HG03342 (cell line): ENCODE measurements around the gene ALPK1.
A peak's percentile ranks its signal among the peaks of the same experiment; 100 is the strongest.
"Not testable (repeated sequence)": the region's sequence is repeated elsewhere in the genome, so short reads cannot be mapped to it uniquely, and the experiment has no call there.

Source experiments
- ATAC-seq: cut with Tn5 transposase; IDR thresholded peaks from one replicate; pipeline ENCODE4 v1.9.1; 2021; ENCODE audit warnings: mild to moderate bottlenecking, moderate library complexity; ENCODE audit not compliant: unreplicated experiment

ALPK1 gene

DNA sequence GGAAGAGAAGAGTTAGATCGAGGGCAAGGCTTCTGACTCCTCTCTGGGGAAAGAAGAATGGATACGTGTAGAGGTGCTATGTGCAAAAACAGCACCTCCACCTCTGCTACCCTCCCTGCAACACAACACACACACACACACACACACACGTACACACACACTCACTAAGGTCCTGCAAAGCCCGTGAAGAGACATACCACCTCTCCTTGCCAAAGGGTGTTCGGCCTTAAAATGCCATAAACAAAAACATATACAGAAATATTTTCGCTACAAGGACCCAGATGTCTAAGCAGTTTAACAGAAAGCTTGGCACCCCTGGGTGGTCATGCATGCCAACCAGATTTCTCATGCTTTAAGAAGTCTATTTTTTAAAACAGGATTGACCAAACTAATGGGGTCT lies 13.0 kb upstream of the ALPK1 start:
- ATAC-seq, result no peak

DNA sequence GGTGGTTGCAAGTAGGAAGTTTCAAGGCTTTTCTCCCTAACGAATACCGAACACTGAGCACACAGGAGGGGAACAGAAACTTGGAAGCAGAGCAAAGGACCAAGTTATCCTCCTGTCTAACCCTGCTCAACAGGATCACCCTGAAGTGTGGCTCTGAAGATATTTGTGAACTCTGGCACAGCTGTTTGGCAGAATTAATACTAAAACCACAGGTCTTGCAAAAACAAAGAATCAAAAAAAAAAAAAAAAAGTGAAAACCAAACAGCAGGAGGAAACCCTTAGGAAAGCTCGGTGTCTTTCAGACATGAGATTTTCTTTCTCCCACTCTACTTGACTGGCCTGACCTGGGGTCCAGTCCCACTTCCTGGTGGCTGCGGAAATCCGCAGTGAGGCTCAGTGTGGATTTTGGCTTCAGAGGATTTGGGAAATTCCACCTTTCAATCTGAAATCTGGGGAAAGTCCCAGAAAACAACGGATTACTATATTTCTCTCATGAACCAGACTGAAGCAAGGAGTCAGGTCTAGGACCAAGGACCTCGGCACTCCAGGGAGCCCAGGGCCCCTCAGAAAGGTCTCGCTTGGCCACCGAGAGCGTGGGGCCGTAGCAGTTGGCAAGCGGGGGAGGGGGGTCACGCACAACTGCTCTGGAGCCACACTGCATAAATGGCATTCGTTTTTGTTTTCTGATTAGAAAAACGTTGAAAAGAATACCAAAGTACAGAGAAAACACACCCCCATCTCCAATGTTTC lies 12.3 kb upstream of the ALPK1 start:
- ATAC-seq, result no peak

DNA sequence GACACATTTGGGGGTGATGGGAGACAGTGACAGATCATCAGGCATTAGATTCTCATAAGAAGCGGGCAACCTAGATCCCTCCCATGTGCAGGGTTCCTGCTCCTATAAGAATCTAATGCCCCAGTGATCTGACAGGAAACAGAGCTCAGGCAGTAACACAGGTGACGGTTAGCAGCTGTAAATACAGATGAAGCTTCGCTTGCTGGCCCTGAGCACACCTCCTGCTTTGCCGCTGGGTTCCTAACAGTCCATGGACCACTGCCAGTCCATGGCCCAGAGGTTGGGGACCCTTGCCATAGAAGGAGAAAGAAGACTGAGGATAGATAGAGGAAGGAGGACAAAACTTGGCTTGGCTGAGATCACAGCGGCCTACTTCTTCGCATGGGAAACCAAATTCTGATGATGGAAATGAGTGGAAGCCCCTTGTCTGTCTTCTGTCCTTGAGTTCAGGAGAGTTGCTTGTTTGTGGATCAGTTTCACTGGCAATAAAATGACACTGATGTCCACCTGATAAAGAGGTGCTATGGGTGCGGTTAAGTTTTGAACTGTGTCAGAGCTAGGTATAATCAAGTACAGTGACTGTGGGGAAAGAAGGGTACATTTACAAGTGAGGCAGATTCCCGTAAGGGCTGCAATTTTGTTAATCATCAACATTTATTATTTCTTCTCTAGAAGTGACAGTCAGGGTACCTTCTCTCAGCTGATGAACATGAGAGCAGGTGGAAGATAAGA lies 9.7 kb upstream of the ALPK1 start:
- ATAC-seq, result peak; percentile 27

DNA sequence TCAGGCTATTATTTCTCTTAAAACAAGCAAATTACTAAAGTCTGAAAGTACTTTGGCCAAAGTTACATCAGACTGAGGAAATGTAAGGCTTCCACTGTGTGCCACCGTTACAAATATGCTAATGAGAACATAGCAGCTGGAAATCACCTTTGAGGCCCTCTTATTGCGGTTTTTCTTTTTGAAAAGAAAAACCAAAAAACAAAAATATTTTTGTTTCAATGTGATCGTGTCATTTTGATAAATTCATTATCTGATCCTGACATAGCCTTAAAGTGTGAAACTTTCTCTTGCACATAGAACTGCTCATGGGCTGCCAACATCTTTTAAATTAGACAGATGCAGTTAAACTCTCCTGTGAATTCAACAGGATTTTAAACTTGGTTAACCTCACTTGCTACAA lies 8.7 kb upstream of the ALPK1 start:
- ATAC-seq, result peak; percentile 25

DNA sequence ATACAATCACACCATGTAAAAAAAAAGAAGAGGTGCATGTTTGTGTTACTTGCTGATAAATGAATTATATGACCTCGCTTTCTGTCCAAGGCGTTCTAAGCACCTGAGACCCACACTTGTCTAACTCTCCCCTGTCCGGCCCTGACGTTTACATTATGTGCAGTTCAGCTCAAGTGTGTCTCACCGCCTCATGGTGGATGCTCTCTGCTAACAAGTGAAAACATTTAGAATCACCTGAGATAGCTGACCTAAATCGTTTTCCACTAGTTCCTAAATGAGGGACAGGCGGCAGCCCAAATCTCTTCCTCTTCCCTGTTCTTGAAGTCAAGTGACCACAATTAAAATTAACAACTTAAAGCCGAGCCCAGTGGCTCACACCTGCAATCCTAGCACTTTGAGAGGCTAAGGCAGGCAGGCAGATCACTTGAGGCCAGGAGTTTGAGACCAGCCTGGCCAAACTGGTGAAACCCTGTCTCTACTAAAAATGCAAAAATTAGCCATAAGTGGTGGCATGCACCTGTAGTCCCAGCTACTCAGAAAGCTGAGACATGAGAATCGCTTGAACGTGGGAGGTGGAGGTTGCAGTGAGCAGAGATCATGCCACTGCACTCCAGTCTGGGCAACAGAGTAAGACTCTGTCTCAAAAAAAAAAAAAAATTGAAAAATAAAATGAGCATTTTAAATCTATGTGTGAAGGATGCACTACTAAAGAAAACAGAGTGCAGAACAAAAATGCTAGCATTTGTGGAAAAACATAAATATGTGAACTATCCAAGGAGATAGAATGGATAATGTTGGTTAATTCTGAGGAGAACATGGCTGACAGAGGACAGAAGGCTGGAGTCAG lies 7.5 kb upstream of the ALPK1 start:
- no peak for ATAC-seq

DNA sequence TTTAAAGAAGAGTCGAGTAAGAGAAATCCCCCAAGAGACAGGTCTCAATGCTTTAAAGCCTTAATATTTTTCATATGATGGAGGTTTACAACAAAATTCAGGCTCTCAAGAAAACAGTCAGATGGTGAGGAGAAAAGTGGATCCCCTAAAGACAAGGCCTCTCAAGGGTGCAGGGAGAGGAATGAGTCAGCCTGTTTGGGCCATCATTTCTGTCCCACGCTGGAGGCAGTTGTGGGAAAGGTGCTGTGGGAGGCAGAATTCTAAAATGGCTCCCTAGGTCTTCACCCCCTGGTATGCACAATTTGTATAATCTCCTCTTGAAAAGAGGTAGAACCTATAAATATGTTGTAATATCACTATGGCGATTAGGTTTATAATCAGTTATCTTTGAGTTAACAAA lies 6.8 kb upstream of the ALPK1 start:
- ATAC-seq, result peak; percentile 18

DNA sequence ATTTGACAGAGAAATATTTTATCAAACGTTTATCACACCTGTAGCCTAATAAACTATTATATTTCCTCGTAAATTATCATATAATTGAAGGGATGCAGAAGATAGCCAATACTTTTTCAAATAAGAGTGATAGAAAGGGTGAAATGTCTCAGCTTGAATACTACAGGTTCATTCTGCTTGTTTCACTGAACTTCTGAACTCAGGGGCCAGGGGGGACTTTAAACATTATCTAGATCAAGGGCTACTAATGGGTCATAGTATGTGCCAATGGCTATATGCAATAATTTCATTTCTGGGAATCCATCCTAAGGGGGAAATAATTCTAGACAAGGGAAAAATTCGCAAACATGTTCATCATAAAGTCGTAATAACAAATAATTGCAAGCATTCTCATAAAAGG lies 2.6 kb downstream of the ALPK1 start:
- ATAC-seq, result no peak

DNA sequence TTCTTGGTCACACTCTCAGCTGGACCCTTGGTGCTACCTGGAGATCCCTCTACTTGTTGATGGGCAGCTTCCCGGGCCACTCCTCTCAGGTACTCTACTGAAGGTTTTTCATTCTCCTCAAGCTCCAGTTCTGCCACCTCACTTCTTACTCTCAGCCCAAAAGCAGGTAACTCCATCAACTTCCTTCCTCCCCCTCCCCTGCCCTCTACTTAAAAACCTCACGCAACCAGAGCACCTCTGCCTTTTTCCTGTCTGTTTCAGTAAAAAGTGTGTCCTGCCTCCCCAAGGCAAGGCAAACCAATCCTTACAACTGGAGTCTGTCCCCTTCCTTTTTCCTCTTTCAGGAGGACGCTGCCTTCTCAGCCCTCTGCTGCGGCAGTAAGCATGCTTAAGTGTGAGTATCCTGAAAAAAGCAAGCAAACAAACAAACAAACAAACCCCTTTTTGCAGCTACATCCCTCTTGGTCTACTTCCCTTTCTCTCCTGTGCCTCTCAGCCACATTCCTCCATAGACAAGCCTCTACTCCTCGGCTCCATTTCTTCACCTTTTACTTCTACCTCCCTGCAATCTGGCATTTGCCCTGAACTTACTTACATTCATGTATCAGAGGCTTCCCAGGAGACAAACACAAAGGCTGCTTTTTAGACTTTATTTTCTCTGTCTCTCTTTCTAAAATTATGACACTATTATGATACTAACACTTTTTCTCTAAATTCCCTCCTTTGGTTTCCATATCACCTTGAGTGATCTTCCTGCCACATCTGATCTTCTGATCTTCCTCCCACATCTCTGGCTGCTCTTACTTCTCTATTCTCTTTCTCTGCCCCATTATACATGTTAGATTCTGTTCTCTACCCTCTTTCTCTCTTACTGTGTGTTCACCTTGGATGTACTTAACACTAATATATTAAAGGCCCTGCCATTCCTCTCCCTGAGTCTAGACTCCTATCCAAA lies 5.4 kb downstream of the ALPK1 start:
- no peak for ATAC-seq

DNA sequence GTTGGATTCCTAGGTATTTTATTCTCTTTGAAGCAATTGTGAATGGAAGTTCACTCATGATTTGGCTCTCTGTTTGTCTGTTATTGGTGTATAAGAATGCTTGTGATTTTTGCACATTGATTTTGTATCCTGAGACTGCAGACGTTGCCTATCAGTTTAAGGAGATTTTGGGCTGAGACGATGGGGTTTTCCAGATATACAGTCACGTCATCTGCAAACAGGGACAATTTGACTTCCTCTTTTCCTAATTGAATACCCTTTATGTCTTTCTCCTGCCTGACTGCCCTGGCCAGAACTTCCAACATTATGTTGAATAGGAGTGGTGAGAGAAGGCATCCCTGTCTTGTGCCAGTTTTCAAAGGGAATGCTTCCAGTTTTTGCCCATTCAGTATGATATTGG lies 8.3 kb downstream of the ALPK1 start:
- not testable (repeated sequence) for ATAC-seq

DNA sequence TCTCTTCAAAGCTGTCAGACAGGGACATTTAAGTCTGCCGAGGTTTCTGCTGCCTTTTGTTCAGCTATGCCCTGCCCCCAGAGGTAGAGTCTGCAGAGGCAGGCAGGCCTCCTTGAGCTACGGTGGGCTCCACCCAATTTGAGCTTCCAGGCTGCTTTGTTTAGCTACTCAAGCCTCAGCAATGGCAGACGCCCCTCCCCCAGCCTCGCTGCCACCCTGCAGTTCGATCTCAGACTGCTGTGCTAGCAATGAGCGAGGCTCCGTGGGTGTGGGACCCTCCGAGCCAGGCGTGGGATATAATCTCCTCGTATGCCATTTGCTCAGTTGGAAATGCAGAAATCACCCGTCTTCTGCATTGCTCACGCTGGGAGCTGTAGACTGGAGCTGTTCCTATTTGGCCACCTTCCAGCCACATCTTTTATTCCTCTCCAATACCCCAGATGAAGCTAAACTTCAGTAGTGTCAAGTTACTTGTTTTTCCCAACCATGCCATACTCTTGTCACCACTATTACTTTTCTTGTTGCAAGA lies 12.2 kb downstream of the ALPK1 start:
- ATAC-seq, result not testable (repeated sequence)

DNA sequence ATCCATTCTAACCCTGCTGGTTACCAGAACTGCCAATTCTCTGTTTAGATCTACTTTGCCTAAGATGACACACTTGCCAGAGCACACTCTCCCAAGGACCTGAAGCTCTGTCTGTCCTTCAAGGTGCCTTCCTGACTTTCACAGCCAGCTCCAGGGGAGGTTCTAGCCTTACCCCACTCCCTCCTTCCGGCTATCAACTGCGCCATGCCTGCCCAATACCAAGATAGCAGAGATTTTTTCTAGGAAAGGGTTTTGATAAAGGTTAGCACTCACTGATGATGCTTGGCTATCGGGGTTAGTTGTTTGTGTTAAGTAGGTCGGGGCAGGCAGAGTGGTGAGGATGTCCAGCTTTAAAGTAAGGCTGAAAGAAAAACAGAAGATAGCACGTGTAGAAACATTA lies 14.3 kb downstream of the ALPK1 start:
- ATAC-seq, result no peak

DNA sequence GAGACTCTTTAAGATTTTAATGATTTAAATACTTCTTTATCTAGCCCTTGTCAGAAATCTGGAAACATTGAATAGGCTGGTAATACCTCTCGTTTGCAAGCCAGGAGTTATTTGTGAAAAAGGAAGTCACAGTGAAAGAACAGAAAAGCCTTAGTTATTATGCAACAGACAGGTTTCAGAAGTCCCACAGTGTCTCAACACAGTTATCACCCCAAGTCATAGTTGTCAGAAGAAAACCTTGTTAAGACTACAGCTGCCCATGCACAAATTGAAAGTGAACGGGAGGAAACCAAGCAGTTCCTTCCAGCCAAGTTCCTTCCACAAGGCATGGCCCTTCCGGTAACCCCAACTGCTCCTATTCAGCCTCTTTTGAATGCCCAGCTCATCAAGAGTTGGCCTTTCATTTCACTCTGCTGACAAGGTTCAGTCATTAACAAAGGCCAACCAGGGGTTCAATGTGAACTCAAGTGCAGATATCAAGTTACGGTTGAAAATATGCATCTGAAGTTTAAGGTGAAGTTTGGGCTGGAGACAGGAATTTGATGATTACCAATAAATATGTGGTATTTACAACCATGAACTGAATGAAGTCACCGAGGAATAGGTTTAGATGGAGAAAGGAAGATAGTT lies 15.6 kb downstream of the ALPK1 start:
- ATAC-seq, result peak; percentile 97

DNA sequence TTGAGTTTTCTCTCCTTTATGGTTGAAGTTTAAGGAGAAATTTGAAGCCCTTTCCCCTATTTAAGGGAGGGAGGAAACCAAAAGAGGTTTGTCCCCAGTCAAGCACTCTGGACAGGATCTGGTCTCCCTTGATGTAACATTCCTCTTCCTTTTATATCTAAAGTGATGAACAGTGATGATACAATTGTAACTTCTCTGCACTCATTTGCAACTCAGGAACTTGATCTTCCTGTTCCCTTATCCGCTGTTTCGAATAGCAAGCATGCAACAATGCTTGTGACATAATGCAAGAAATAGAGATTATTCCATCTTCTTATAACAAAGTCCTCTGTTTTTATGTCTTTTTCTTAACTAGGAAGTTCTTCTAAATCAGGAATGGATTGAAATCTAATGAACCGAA lies 18.3 kb downstream of the ALPK1 start:
- ATAC-seq, result no peak

DNA sequence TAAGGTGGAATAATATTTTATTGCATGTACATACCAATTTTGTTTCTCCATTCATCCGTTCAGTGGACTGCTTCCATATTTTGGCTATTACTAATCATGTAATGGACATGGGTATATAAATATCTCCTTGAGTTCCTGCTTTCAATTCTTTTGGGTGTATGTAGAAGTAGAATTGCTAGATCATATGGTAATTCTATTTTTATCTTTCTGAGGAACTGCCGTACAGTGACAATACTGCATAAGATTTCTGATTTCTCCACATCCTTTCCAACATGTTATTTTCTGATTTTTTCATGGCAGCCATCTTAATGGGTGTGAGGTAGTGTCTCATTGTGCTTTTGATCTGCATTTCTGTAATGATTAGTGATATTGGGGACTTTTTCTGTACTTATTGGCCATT lies 19.2 kb downstream of the ALPK1 start:
- no peak for ATAC-seq

DNA sequence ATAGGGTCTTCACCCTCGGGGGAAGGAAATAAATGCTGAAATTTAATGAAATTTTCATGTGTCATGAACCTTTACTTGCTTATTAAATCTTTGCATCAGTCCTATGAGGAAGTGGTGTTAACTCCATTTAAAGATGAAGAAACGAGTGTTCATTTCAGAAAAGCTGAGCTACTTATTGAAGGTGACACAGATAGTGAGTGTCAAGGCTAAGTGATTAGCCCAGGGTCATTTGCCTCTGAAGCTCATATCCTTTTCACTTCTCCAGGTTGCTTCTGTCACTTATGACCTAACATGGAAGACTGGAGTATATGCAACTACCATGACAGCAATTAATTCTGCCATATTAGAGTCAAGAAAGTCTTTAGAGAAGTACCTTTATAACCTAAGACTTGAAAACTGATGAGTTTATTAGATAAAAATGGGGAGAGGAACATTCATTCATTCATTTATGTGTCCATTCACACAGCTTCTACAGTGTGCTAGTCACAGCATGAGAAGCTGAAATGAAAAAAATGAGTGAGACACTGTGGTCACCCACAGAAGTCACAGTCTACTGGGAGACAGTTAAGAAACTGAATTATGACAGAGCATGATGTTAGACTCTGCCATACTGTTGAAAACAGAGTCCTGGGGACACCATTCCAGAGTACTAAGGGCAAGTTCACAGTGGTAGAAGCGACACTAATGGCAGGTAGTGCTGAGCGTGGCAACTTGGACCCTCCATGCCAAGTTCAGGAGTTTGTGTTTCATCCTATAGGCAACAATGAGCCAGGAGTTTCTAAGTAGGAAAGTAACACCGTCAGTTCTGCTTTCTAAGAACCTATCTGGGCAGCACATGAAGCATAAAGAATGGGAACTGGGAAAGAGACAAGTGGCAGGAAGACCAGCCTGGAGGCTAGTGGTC lies 21.3 kb downstream of the ALPK1 start:
- peak; percentile 96 for ATAC-seq

DNA sequence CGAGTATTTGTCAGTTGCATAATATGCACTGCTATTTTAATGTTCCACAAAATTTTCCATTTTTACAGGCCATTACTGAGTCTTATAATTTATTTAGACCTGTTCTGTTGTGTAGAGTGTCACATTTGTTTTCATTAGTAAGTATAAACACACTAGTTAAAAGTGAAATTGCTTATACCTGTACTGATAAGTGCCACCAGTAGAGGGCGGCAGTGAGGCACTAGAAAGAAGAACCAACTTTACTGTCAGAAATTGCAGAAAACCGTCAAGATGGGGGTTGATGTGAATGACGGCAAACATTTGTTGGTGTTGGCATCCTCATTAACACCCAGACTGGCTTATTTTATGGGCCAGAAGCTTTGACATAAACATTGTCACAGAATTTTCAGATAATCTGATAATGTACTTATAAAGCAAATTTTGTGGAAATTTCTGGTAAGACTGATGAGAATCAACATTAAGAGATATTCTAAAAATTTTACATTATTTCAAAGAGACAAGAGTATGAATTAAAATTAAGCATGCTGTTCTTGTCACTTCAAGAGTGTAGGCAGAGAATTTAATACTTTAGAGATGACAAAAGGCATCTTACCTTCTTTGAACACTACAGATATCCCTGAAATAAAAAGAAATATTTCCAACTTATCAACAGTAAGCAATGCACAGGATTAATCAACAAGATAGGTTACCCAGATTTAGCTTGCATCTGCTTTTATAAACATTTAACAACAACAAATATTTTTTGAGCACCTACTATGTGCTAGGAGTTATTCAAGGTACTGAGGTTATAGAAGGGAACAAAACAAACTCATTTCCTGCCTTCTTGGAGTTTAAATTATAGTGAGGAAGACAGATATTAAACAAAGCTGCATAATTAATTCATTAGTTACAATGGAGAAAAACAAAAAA lies 24.9 kb downstream of the ALPK1 start:
- no peak for ATAC-seq

DNA sequence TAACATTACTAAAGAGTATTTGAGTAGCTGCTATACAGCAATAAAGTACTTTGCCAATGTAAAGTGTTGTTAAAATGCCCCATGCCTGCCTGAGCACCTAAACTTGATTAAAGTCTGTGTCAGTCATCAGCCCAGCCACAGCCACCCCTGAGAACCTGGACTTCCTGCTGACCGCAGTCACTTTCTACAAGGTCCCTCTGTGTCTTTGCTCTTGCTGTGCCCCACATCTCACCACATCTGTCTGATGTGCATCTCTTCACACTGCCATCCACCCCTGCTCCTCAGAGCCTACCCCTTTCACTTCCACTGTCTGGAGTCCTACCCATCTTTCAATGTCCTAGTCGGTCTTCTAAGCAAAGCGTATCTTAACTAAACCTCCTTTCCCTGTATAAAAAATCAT lies 25.7 kb downstream of the ALPK1 start:
- no peak for ATAC-seq

DNA sequence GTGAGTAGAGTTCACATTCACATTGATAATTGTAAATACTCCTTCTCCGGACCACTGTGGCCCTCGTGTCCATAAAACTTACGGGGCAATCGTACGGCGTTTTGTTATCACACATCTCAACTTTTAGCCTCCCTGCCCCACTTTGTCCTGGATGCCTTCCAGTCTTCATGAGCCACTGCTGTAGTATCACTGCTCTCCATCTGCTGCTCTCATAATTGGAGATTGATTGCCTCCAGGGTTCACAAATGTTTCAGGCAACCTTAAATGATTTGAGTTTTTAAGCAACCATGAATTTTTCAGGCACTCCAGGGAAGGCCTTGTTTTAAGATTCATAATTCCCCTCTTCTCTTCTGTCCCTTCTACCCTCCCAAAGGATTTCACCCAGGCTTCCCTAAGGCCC lies 28.4 kb downstream of the ALPK1 start:
- ATAC-seq, result no peak
